ENCODE measurements around the gene TMEM91.

Gene TMEM91

GRCh38 chr19:41427647-41428480 lies 51.5 kb downstream of the TMEM91 start:
- peak in 1 of 3 donors; percentile 5 for DNase-seq (ENCODE audit: low read depth in 2 of 3, low spot score in 1 of 3)

DNA sequence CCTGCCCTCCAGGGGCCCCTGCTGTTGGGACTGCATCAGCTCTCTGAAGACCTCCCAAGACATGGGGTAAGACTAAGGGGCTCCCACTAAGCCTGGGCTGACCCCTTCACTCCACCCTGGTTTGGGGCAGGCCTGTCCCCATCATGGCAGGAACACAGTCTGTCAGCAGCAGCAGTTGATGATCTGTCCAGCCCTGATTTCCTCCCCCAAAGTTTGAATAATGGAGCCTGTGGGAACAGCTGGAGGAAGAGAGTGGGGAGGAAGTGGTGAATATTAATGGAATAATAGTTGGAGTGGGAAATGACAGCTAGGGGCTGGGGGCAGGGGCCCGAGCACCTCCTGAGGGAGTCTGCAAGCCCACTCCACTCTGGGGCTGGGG lies 52.1 kb downstream of the TMEM91 start:
- DNase-seq (ENCODE audit: low read depth in 2 of 3, low spot score in 1 of 3): no peak

DNA sequence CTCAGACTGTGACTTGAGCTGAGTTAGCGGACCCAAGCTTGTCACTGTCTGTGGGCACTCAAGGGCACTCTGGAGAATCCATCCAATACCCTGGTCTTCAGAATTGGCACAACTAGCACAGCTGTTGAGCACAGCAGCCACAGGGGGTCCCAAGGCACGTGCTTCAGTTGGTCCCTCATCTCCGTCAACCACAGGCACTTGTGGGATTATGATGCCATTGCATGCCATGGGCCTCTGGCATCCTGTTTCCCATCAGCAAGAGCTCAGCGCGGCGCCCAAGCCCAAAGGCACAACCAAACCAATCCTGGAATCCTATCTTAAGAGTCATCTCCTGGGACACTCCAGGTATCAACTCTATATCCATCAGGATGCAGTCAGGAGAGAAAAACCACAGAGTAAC lies 54.6 kb downstream of the TMEM91 start:
- no peak for DNase-seq (ENCODE audit: low read depth in 2 of 3, low spot score in 1 of 3)

GRCh38 chr19:41431426-41432386 lies 55.4 kb downstream of the TMEM91 start:
- no peak for DNase-seq (ENCODE audit: low read depth in 2 of 3, low spot score in 1 of 3)

GRCh38 chr19:41433171-41433570 lies 56.8 kb downstream of the TMEM91 start:
- DNase-seq (ENCODE audit: low read depth in 2 of 3, low spot score in 1 of 3): no peak
